Activated CD8-positive, alpha-beta T cell treated with anti-CD3 and anti-CD28 coated beads, Interleukin-2, amount 10 ng/mL, durations not matched to agents 7 days and 5 days (primary cell): ENCODE data around the gene HIVEP2. TPM values are rescaled to one million over a fixed set of nuclear protein-coding genes. Genes with fewer than 3 reads are reported as not detected.

Source experiments
- ATAC-seq: fragments of 150-1000 bp; cut with Tn5 transposase; one replicate; pipeline ENCODE4 v1.10.0; 2021; ENCODE audit warnings: moderate library complexity
- CTCF ChIA-PET: fragments of 350-600 bp; sonication (Branson Sonifier 250); formaldehyde crosslinking; loops from one replicate; lab custom pipeline; 2021; ENCODE audit warnings: antibody characterized with exemption; lab: Charles Lee
- POLR2A ChIA-PET: fragments of 350-600 bp; sonication (Branson Sonifier 250); formaldehyde crosslinking; loops from one replicate; lab custom pipeline; 2021; ENCODE audit warnings: antibody characterized with exemption; lab: Charles Lee
- DNase-seq: peaks from one replicate; pipeline ENCODE4 v3.0.0-alpha.2; 2020
- H3K27ac Mint-ChIP-seq: one replicate; pipeline ENCODE4 v1.8.0; 2021; ENCODE audit warnings: mild to moderate bottlenecking, mixed read lengths
- H3K27me3 Mint-ChIP-seq: one replicate; pipeline ENCODE4 v1.8.0; 2021; ENCODE audit warnings: low read depth, mixed read lengths
- H3K36me3 Mint-ChIP-seq: one replicate; pipeline ENCODE4 v1.8.0; 2021; ENCODE audit warnings: low read depth, mixed read lengths
- H3K4me1 Mint-ChIP-seq: one replicate; pipeline ENCODE4 v1.8.0; 2021; ENCODE audit warnings: low read depth, mixed read lengths
- H3K4me3 Mint-ChIP-seq: one replicate; pipeline ENCODE4 v1.8.0; 2021; ENCODE audit warnings: mild to moderate bottlenecking, mixed read lengths
- H3K9me3 Mint-ChIP-seq: one replicate; pipeline ENCODE4 v1.8.0; 2022; ENCODE audit warnings: mixed read lengths; ENCODE audit not compliant: insufficient read depth
- total RNA-seq, 2 experiments: library from RNA; stranded (reverse); gene quantifications; one replicate each; pipeline ENCODE4 v1.2.3, GENCODE V29; 2021

The HIVEP2 gene
- total RNA-seq, 2 experiments from 2014 or later: 22.8 to 23.1 TPM

GRCh38 chr6:142833798-142834197 lies 111.2 kb downstream of the HIVEP2 start:
- CTCF ChIA-PET: interaction anchor here (1.1 to 2.2 kb wide), 3 partner anchors 9 to 142 kb away, joined by 3 to 6 read pairs (median 4); no protein-coding TSS in a partner anchor
- peaks cover 42% of the 10 kb centered on the region for H3K4me1 Mint-ChIP-seq
- H3K27ac Mint-ChIP-seq: no peak overlapping the region
- H3K36me3 Mint-ChIP-seq: peaks cover 46% of the 10 kb centered on the region
- H3K9me3 Mint-ChIP-seq: no peaks in the 10 kb centered on the region
- DNase-seq (no peak), ATAC-seq (no peak)
- no peak overlapping the region for H3K4me3 Mint-ChIP-seq
- H3K27me3 Mint-ChIP-seq: no peaks in the 10 kb centered on the region
- POLR2A ChIA-PET: no interaction called here

GRCh38 chr6:142833054-142833453 lies 111.9 kb downstream of the HIVEP2 start:
- ChIA-PET CTCF (interaction anchor here (1.3 to 2.2 kb wide), 2 partner anchors 22 to 141 kb away, joined by 3 to 6 read pairs; no protein-coding TSS in a partner anchor), POLR2A (no interaction called here)
- ATAC-seq (peak; percentile 36), DNase-seq (no peak)
- H3K27me3 Mint-ChIP-seq: no peaks in the 10 kb centered on the region
- no peak overlapping the region for H3K27ac Mint-ChIP-seq
- H3K9me3 Mint-ChIP-seq: no peaks in the 10 kb centered on the region
- H3K4me3 Mint-ChIP-seq: no peak overlapping the region
- peaks cover 46% of the 10 kb centered on the region for H3K36me3 Mint-ChIP-seq
- H3K4me1 Mint-ChIP-seq: peaks cover 35% of the 10 kb centered on the region

GRCh38 chr6:142830807-142831206 lies 114.2 kb downstream of the HIVEP2 start:
- CTCF ChIA-PET: interaction anchor here (1.4 to 1.5 kb wide), 2 partner anchors 138 to 356 kb away, joined by 3 to 4 read pairs; no protein-coding TSS in a partner anchor
- H3K4me3 Mint-ChIP-seq: no peak overlapping the region
- no peak for ATAC-seq
- POLR2A ChIA-PET: interaction anchor here (1.5 kb wide), 1 partner anchor 55 kb away, joined by 3 read pairs; no protein-coding TSS in a partner anchor
- H3K27me3 Mint-ChIP-seq: no peaks in the 10 kb centered on the region
- H3K9me3 Mint-ChIP-seq: no peaks in the 10 kb centered on the region
- DNase-seq: no peak
- no peak overlapping the region for H3K27ac Mint-ChIP-seq
- peaks cover 40% of the 10 kb centered on the region for H3K36me3 Mint-ChIP-seq
- H3K4me1 Mint-ChIP-seq: peaks cover 23% of the 10 kb centered on the region

GRCh38 chr6:142830116-142830710 lies 114.8 kb downstream of the HIVEP2 start:
- Mint-ChIP-seq H3K9me3 (no peaks in the 10 kb centered on the region), H3K27me3 (no peaks in the 10 kb centered on the region), H3K36me3 (peaks cover 36% of the 10 kb centered on the region), H3K4me1 (peaks cover 23% of the 10 kb centered on the region), H3K4me3 (no peak overlapping the region), H3K27ac (no peak overlapping the region)
- DNase-seq: no peak
- ChIA-PET CTCF (interaction anchor here (1.4 to 2.9 kb wide), 4 partner anchors 11 to 355 kb away, joined by 3 to 12 read pairs (median 4); no protein-coding TSS in a partner anchor), POLR2A (interaction anchor here (0.9 to 1.5 kb wide), 2 partner anchors 15 to 55 kb away, joined by 3 read pairs; no protein-coding TSS in a partner anchor)
- ATAC-seq: no peak

- no peak for ATAC-seq
- no peak for DNase-seq
- CTCF ChIA-PET: interaction anchor here (1.4 to 2.9 kb wide), 4 partner anchors 11 to 354 kb away, joined by 3 to 12 read pairs (median 4); no protein-coding TSS in a partner anchor
- H3K4me3 Mint-ChIP-seq: no peak overlapping the region
- no peaks in the 10 kb centered on the region for H3K9me3 Mint-ChIP-seq
- H3K36me3 Mint-ChIP-seq: peaks cover 32% of the 10 kb centered on the region
- POLR2A ChIA-PET: interaction anchor here (0.9 to 1.5 kb wide), 3 partner anchors 13 to 56 kb away, joined by 3 read pairs; no protein-coding TSS in a partner anchor
- no peaks in the 10 kb centered on the region for H3K27me3 Mint-ChIP-seq
- H3K27ac Mint-ChIP-seq: no peak overlapping the region
- peaks cover 26% of the 10 kb centered on the region for H3K4me1 Mint-ChIP-seq
Measured at GRCh38 chr6:142829556-142829955, 115.4 kb downstream of the HIVEP2 start.

- Mint-ChIP-seq H3K27ac (no peak overlapping the region), H3K4me1 (peaks cover 23% of the 10 kb centered on the region), H3K4me3 (no peak overlapping the region), H3K9me3 (no peaks in the 10 kb centered on the region), H3K36me3 (peaks cover 35% of the 10 kb centered on the region), H3K27me3 (no peaks in the 10 kb centered on the region)
- CTCF ChIA-PET: interaction anchor here (0.8 to 2.9 kb wide), 5 partner anchors 9 to 100 kb away, joined by 3 to 12 read pairs (median 6); no protein-coding TSS in a partner anchor
- DNase-seq: no peak
- POLR2A ChIA-PET: interaction anchor here (0.7 to 1.1 kb wide), 2 partner anchors 15 to 113 kb away, joined by 3 to 4 read pairs; no protein-coding TSS in a partner anchor
- no peak for ATAC-seq
Measured at GRCh38 chr6:142827991-142828390, 117.0 kb downstream of the HIVEP2 start.

GRCh38 chr6:142827369-142827768 lies 117.6 kb downstream of the HIVEP2 start:
- ChIA-PET POLR2A (interaction anchor here (1.1 kb wide), 1 partner anchor 15 kb away, joined by 3 read pairs; no protein-coding TSS in a partner anchor), CTCF (interaction anchor here (0.8 to 1.6 kb wide), 4 partner anchors 10 to 111 kb away, joined by 3 to 7 read pairs (median 4); no protein-coding TSS in a partner anchor)
- Mint-ChIP-seq H3K27ac (no peak overlapping the region), H3K36me3 (peaks cover 36% of the 10 kb centered on the region), H3K27me3 (no peaks in the 10 kb centered on the region), H3K4me3 (no peak overlapping the region), H3K9me3 (no peaks in the 10 kb centered on the region), H3K4me1 (peaks cover 23% of the 10 kb centered on the region)
- no peak for DNase-seq
- ATAC-seq: no peak

- ATAC-seq (no peak), DNase-seq (no peak)
- ChIA-PET POLR2A (interaction anchor here (1.2 kb wide), 1 partner anchor 76 kb away, joined by 3 read pairs; no protein-coding TSS in a partner anchor), CTCF (interaction anchor here (3.6 kb wide), 1 partner anchor 11 kb away, joined by 31 read pairs; no protein-coding TSS in a partner anchor)
- no peak overlapping the region for H3K27ac Mint-ChIP-seq
- no peak overlapping the region for H3K4me3 Mint-ChIP-seq
- H3K36me3 Mint-ChIP-seq: peaks cover 30% of the 10 kb centered on the region
- H3K27me3 Mint-ChIP-seq: no peaks in the 10 kb centered on the region
- no peaks in the 10 kb centered on the region for H3K9me3 Mint-ChIP-seq
- H3K4me1 Mint-ChIP-seq: peaks cover 36% of the 10 kb centered on the region
Measured at GRCh38 chr6:142825760-142826159, 119.2 kb downstream of the HIVEP2 start.

GRCh38 chr6:142824426-142824825 lies 120.5 kb downstream of the HIVEP2 start:
- ATAC-seq: no peak
- no peak for DNase-seq
- ChIA-PET CTCF (interaction anchor here (1.0 to 3.6 kb wide), 2 partner anchors 12 to 618 kb away, joined by 3 to 31 read pairs; no protein-coding TSS in a partner anchor), POLR2A (interaction anchor here (0.8 kb wide), 1 partner anchor 31 kb away, joined by 3 read pairs; no protein-coding TSS in a partner anchor)
- Mint-ChIP-seq H3K36me3 (peaks cover 22% of the 10 kb centered on the region), H3K27ac (no peak overlapping the region), H3K27me3 (no peaks in the 10 kb centered on the region), H3K4me3 (no peak overlapping the region), H3K9me3 (no peaks in the 10 kb centered on the region), H3K4me1 (peaks cover 48% of the 10 kb centered on the region)

GRCh38 chr6:142823256-142823902 lies 121.6 kb downstream of the HIVEP2 start:
- no peak for ATAC-seq
- CTCF ChIA-PET: interaction anchor here (0.7 to 3.6 kb wide), 6 partner anchors 8 to 619 kb away, joined by 3 to 31 read pairs (median 4); no protein-coding TSS in a partner anchor
- POLR2A ChIA-PET: no interaction called here
- DNase-seq: no peak
- H3K4me1 Mint-ChIP-seq: peaks cover 53% of the 10 kb centered on the region
- H3K9me3 Mint-ChIP-seq: no peaks in the 10 kb centered on the region
- H3K4me3 Mint-ChIP-seq: no peak overlapping the region
- no peaks in the 10 kb centered on the region for H3K27me3 Mint-ChIP-seq
- peak overlapping the region; percentile 75 for H3K27ac Mint-ChIP-seq
- H3K36me3 Mint-ChIP-seq: peaks cover 15% of the 10 kb centered on the region

- ATAC-seq (no peak), DNase-seq (no peak)
- H3K27ac Mint-ChIP-seq: peak overlapping the region; percentile 75
- no peaks in the 10 kb centered on the region for H3K27me3 Mint-ChIP-seq
- H3K9me3 Mint-ChIP-seq: no peaks in the 10 kb centered on the region
- POLR2A ChIA-PET: no interaction called here
- peaks cover 15% of the 10 kb centered on the region for H3K36me3 Mint-ChIP-seq
- no peak overlapping the region for H3K4me3 Mint-ChIP-seq
- CTCF ChIA-PET: interaction anchor here (0.7 to 1.6 kb wide), 5 partner anchors 9 to 32 kb away, joined by 3 to 4 read pairs (median 3); no protein-coding TSS in a partner anchor
- H3K4me1 Mint-ChIP-seq: peaks cover 53% of the 10 kb centered on the region
Measured at GRCh38 chr6:142822842-142823241, 122.1 kb downstream of the HIVEP2 start.
